Measurements from ENCODE around the gene EPC1. TPM values are rescaled to one million over a fixed set of nuclear protein-coding genes. Genes with fewer than 3 reads are reported as not detected.
"Not testable (repeated sequence)": the region's sequence is repeated elsewhere in the genome, so short reads cannot be mapped to it uniquely, and the experiment has no call there.

EPC1 gene
- total and polyA plus RNA-seq, 2 donors (not counting 1 experiment from before 2014, with no cell fraction given), result 22.7 to 28.1 TPM

- H3K9ac ChIP-seq (ENCODE audit: insufficient read depth, low read length), result no peak overlapping the region
- H3K4me3 ChIP-seq (replicated peaks in 1 of 4; ENCODE audit: control extremely low read depth in 1 of 4, insufficient read depth in 1 of 4, low read depth in 3 of 4, low read length in 4 of 4), result no peak overlapping the region
- H3K4me1 ChIP-seq (ENCODE audit: control insufficient read depth, extremely low read depth, insufficient read depth, low read length), result no peaks in the 10 kb centered on the region
- H3K36me3 ChIP-seq (ENCODE audit: control insufficient read depth, insufficient read depth, low read length), result no peaks in the 10 kb centered on the region
- no peaks in the 10 kb centered on the region for H3K9me3 ChIP-seq (ENCODE audit: control insufficient read depth, insufficient read depth, low read depth, low read length)
- no peak for DNase-seq (ENCODE audit: low read depth in 2 of 2)
- H3K4me2 ChIP-seq (ENCODE audit: extremely low read depth, insufficient read depth, low read length), result no peak overlapping the region
- TF ChIP-seq EZH2 (IDR thresholded peaks at IDR 0.05; ENCODE audit: low read length, missing control alignments), result no peak
- TF ChIP-seq CTCF (conservative IDR thresholded peaks at IDR 0.05 in 1 of 2, IDR thresholded peaks at IDR 0.05 in 1 of 2; ENCODE audit: low read depth in 1 of 2, low read length in 2 of 2), result no peak
- no peaks in the 10 kb centered on the region for H4K20me1 ChIP-seq (ENCODE audit: control insufficient read depth, extremely low read depth, insufficient read depth, low read length)
- no peaks in the 10 kb centered on the region for H3K79me2 ChIP-seq (ENCODE audit: control insufficient read depth, insufficient read depth, low read length)
- H3K27me3 ChIP-seq (ENCODE audit: control insufficient read depth, insufficient read depth, low read length), result no peaks in the 10 kb centered on the region
- H2AFZ ChIP-seq (ENCODE audit: low read length), result no peak overlapping the region
- no peak overlapping the region for H3K27ac ChIP-seq (ENCODE audit: insufficient read depth, low read length)
Observed at GRCh38 chr10:32357056-32357735, 10.2 kb upstream of the EPC1 start.

- not testable (repeated sequence) for H3K4me3 ChIP-seq (replicated peaks in 1 of 4; ENCODE audit: control extremely low read depth in 1 of 4, insufficient read depth in 1 of 4, low read depth in 3 of 4, low read length in 4 of 4); H3K9me3 ChIP-seq (ENCODE audit: control insufficient read depth, insufficient read depth, low read depth, low read length); H3K79me2 ChIP-seq (ENCODE audit: control insufficient read depth, insufficient read depth, low read length); H3K36me3 ChIP-seq (ENCODE audit: control insufficient read depth, insufficient read depth, low read length); DNase-seq (ENCODE audit: low read depth in 2 of 2); H4K20me1 ChIP-seq (ENCODE audit: control insufficient read depth, extremely low read depth, insufficient read depth, low read length); H3K4me2 ChIP-seq (ENCODE audit: extremely low read depth, insufficient read depth, low read length); H3K4me1 ChIP-seq (ENCODE audit: control insufficient read depth, extremely low read depth, insufficient read depth, low read length); H3K27ac ChIP-seq (ENCODE audit: insufficient read depth, low read length); H3K27me3 ChIP-seq (ENCODE audit: control insufficient read depth, insufficient read depth, low read length); H3K9ac ChIP-seq (ENCODE audit: insufficient read depth, low read length); H2AFZ ChIP-seq (ENCODE audit: low read length)
Observed at GRCh38 chr10:32354690-32355089, 7.7 kb upstream of the EPC1 start.

- Histone ChIP-seq H3K36me3 (ENCODE audit: control insufficient read depth, insufficient read depth, low read length) (no peaks in the 10 kb centered on the region), H3K79me2 (ENCODE audit: control insufficient read depth, insufficient read depth, low read length) (peaks cover 2% of the 10 kb centered on the region)
- TF ChIP-seq CTCF (conservative IDR thresholded peaks at IDR 0.05 in 1 of 2, IDR thresholded peaks at IDR 0.05 in 1 of 2; ENCODE audit: low read depth in 1 of 2, low read length in 2 of 2), result no peak
- TF ChIP-seq EZH2 (IDR thresholded peaks at IDR 0.05; ENCODE audit: low read length, missing control alignments), result no peak
Observed at GRCh38 chr10:32350811-32351350, 3.9 kb upstream of the EPC1 start.

More at GRCh38 chr10:32350811-32351350, 3.9 kb upstream of the EPC1 start:
- Histone ChIP-seq H3K4me2 (ENCODE audit: extremely low read depth, insufficient read depth, low read length) (no peak overlapping the region), H3K9me3 (ENCODE audit: control insufficient read depth, insufficient read depth, low read depth, low read length) (no peaks in the 10 kb centered on the region), H3K4me3 (replicated peaks in 1 of 4; ENCODE audit: control extremely low read depth in 1 of 4, insufficient read depth in 1 of 4, low read depth in 3 of 4, low read length in 4 of 4) (no peak overlapping the region), H3K27me3 (ENCODE audit: control insufficient read depth, insufficient read depth, low read length) (no peaks in the 10 kb centered on the region), H3K9ac (ENCODE audit: insufficient read depth, low read length) (no peak overlapping the region), H3K27ac (ENCODE audit: insufficient read depth, low read length) (no peak overlapping the region), H4K20me1 (ENCODE audit: control insufficient read depth, extremely low read depth, insufficient read depth, low read length) (no peaks in the 10 kb centered on the region), H3K4me1 (ENCODE audit: control insufficient read depth, extremely low read depth, insufficient read depth, low read length) (no peaks in the 10 kb centered on the region), H2AFZ (ENCODE audit: low read length) (no peak overlapping the region)
- no peak for DNase-seq (ENCODE audit: low read depth in 2 of 2)
